Psoas muscle (tissue), 8 donors: ENCODE data around the gene THAP12. TPM values are rescaled to one million over a fixed set of nuclear protein-coding genes. Genes with fewer than 3 reads are reported as not detected.

Experiments
- ATAC-seq, 4 donors: fragments of 200-7000 bp; cut with Tn5 transposase; one replicate each; pipeline ENCODE4 v1.9.1; 2020; ENCODE audit warnings: moderate library complexity in 3 of 4, mild to moderate bottlenecking in 2 of 4
- DNase-seq, 2 donors: peaks; one replicate each; pipeline ENCODE4 v3.0.0-alpha.2; 2020
- H3K27ac ChIP-seq: fragments of 200-600 bp; one replicate; pipeline ENCODE4 v1.8.0; 2022
- H3K27me3 ChIP-seq, 3 donors: fragments of 200-600 bp in 1 of 3; one replicate each; pipeline versions ENCODE4 v1.6.1 to v1.8.0; 2013 to 2022; ENCODE audit warnings: low read length in 2 of 3, mild to moderate bottlenecking in 2 of 3, moderate library complexity in 1 of 3; ENCODE audit not compliant: insufficient read depth in 3 of 3
- H3K36me3 ChIP-seq, 2 donors: fragments of 200-600 bp in 1 of 2; one replicate each; pipeline versions ENCODE4 v1.6.1 to v1.8.0; 2013 to 2022; ENCODE audit warnings: low read depth in 1 of 2, mild to moderate bottlenecking in 1 of 2, moderate library complexity in 1 of 2; ENCODE audit not compliant: insufficient read depth in 1 of 2
- H3K4me1 ChIP-seq: fragments of 200-600 bp; one replicate; pipeline ENCODE4 v1.8.0; 2022
- H3K4me3 ChIP-seq: fragments of 200-600 bp; one replicate; pipeline ENCODE4 v1.8.0; 2022; ENCODE audit warnings: mild to moderate bottlenecking
- H3K9me3 ChIP-seq: fragments of 200-600 bp; one replicate; pipeline ENCODE4 v1.8.0; 2022
- CTCF ChIP-seq: fragments of 200-600 bp; IDR thresholded peaks from one replicate; pipeline ENCODE4 v1.8.0; 2022; ENCODE audit warnings: antibody characterized with exemption
- WGBS, 3 donors: extraction: QIAGEN DNeasy Blood & Tissue Kit; methylation state at CpG; one replicate each; pipeline versions ENCODE4 v1.1.6 to v1.1.7; 2013; 5-methylcytosine and 5-hydroxymethylcytosine counted together
- intact Hi-C, 2 donors: fragments of 100-400 bp; cut with DNase I; formaldehyde crosslinking; loops; one replicate each; pipeline versions ENCODE4 v1.11.0 to v1.14.2; 2022
- polyA plus RNA-seq, 3 donors: library from polyadenylated mRNA; stranded (reverse); fragments of 200-250 nt; gene quantifications; one replicate each; pipeline ENCODE4 v1.2.3, GENCODE V29; 2013
- total RNA-seq, 4 donors: library from RNA; stranded (reverse); fragmentation: NEBNext Ultra II Directional in 2 of 4; extraction: Animal tissue kit (Norgen Biotek cat#: 25700) in 2 of 4; gene quantifications; one replicate each; pipeline versions ENCODE4 v1.2.1 to v1.2.4, GENCODE V29; 2021 to 2023
- donor health status: healthy with polysubstance abuse.
- donor health status: DM: no; HTN: no; CAD: no; lungs with moderate emphysema.
- donor health status: Bipolar disorder and iron deficiency.
- donor health status: healthy.
- donor health status: DM: yes; HTN: yes; CAD: no.
- donor health status: DM: no; HTN: no; CAD: no.
- donor health status: DM: no; HTN: no; CAD: no.
- donor health status: DM: yes; HTN: yes; CAD: no.

The THAP12 gene
- total and polyA plus RNA-seq, 7 donors = 15.6 to 38.1 (median 34.2) TPM

GRCh38 chr11:76307978-76308747, 72.8 kb downstream of the THAP12 start:
- 76 to 85% (median 80%) methylated on average over 6 of the region's 6 CpGs for WGBS, 3 donors
- DNase-seq = no peak

DNA sequence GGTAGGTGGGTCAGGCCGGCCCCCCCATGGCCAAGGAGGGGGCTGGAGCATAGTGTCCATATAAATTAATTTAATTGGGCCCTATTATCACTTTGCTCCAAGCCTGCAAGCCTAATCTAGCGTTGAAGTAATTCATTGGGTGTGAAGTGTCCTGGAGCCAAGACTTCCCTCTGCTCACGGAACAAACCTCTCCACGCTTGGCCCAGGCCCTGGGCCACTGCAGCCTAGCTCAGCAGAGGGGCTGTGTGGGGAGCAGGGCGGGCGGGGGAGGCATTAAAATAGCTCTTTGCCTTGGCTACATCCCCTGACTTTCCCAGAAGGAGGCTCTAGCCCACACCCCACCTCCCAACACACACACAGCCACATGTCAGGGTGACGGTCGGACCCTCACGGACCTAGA, 73.5 kb downstream of the THAP12 start:
- Histone ChIP-seq H3K4me3 (no peak overlapping the region), H3K36me3 (no peaks in the 10 kb centered on the region), H3K27me3 (no peaks in the 10 kb centered on the region), H3K4me1 (no peaks in the 10 kb centered on the region), H3K9me3 (no peaks in the 10 kb centered on the region), H3K27ac (no peak overlapping the region)
- intact Hi-C loops = no loop called here
- WGBS, 3 donors = 57 to 65% (median 62%) methylated on average over 9 of the region's 9 CpGs
- ATAC-seq = no peak
- DNase-seq = no peak
- TF ChIP-seq CTCF = no peak

More at GRCh38 chr11:76307978-76308747, 72.8 kb downstream of the THAP12 start:
- no peak overlapping the region for H3K27ac ChIP-seq
- no peak for TF ChIP-seq CTCF
- H3K9me3 ChIP-seq = no peaks in the 10 kb centered on the region
- no peak for ATAC-seq
- intact Hi-C loops = no loop called here
- no peak overlapping the region for H3K4me3 ChIP-seq
- H3K36me3 ChIP-seq = no peaks in the 10 kb centered on the region
- no peaks in the 10 kb centered on the region for H3K27me3 ChIP-seq
- no peaks in the 10 kb centered on the region for H3K4me1 ChIP-seq

DNA sequence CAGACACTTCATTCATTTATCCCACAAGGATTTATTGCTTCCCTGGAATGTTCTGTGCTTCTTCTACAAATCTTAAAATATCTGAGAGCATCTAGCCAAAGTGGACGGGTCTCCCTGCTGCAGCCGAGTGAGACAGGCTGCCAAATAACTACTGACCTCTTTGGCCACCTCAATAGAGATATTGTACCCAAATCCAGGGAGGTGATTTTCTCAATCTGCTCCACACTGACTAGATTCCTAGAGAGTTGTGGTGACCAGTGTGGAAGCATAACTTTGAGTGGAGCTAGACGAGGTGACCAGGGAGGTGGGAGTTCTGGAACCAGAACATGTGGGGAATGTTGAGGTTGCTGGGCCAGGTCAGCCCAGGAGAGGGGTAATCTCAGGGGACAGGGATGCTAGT, 77.5 kb downstream of the THAP12 start:
- 45 to 48% (median 46%) methylated on average over 3 of the region's 3 CpGs for WGBS, 3 donors
- no peaks in the 10 kb centered on the region for H3K27me3 ChIP-seq
- H3K9me3 ChIP-seq = no peaks in the 10 kb centered on the region
- ATAC-seq (no peak), DNase-seq (no peak)
- no peaks in the 10 kb centered on the region for H3K4me1 ChIP-seq
- intact Hi-C loops = no loop called here
- no peaks in the 10 kb centered on the region for H3K36me3 ChIP-seq
- no peak overlapping the region for H3K4me3 ChIP-seq
- no peak overlapping the region for H3K27ac ChIP-seq
- no peak for TF ChIP-seq CTCF

GRCh38 chr11:76302996-76303395, 77.9 kb downstream of the THAP12 start:
- no peak overlapping the region for H3K27ac ChIP-seq
- no peaks in the 10 kb centered on the region for H3K4me1 ChIP-seq
- TF ChIP-seq CTCF = no peak
- H3K9me3 ChIP-seq = no peaks in the 10 kb centered on the region
- 69 to 75% (median 75%) methylated on average over 3 of the region's 3 CpGs for WGBS, 3 donors
- intact Hi-C loops = no loop called here
- H3K36me3 ChIP-seq = no peaks in the 10 kb centered on the region
- no peaks in the 10 kb centered on the region for H3K27me3 ChIP-seq
- DNase-seq (no peak), ATAC-seq (no peak)
- no peak overlapping the region for H3K4me3 ChIP-seq

Other genes starting within 250 kb of the THAP12 start
- 10 to 100 TPM in 1 of 4 donors, 1 to 10 TPM in 3; 6.4 to 13.0 (median 8.0) TPM for gene WNT11, start 174.6 kb downstream of the THAP12 start, total RNA-seq
- 1 to 10 TPM; 4.5 to 6.5 (median 4.8) TPM for gene WNT11, start 174.6 kb downstream of the THAP12 start, polyA plus RNA-seq
- under 1 TPM; 0.17 to 0.94 (median 0.55) TPM for gene GVQW3, start 191 bp upstream of the THAP12 start, total RNA-seq
- 1 to 10 TPM in 1 of 3 donors, under 1 TPM in 2; 0.30 to 2.7 (median 0.40) TPM for gene GVQW3, start 191 bp upstream of the THAP12 start, polyA plus RNA-seq
- 10 to 100 TPM; 12.7 to 17.2 (median 15.9) TPM for gene EMSY, start 63.9 kb upstream of the THAP12 start, total RNA-seq
- 10 to 100 TPM in 2 of 3 donors, 1 to 10 TPM in 1; 5.8 to 11.7 (median 10.9) TPM for gene EMSY, start 63.9 kb upstream of the THAP12 start, polyA plus RNA-seq